Upper lobe of left lung (tissue), 6 donors: ENCODE data around the gene NT5DC2. TPM values are rescaled to one million over a fixed set of nuclear protein-coding genes. Genes with fewer than 3 reads are reported as not detected.

Experiments used
- ATAC-seq, 2 donors: fragments of 200-7000 bp; cut with Tn5 transposase; one replicate each; pipeline ENCODE4 v1.9.1; 2022; ENCODE audit warnings: mild to moderate bottlenecking in 2 of 2, moderate library complexity in 2 of 2; ENCODE audit not compliant: low FRiP score in 2 of 2
- DNase-seq, 2 donors: peaks; one replicate each; pipeline ENCODE4 v3.0.0-alpha.2; 2019 to 2020
- H3K27ac ChIP-seq, 4 donors: fragments of 200-600 bp; sonication (generic); one replicate each; pipeline ENCODE4 v1.5.1; 2016 to 2019
- H3K27me3 ChIP-seq, 4 donors: fragments of 200-600 bp; sonication (generic); one replicate each; pipeline ENCODE4 v1.5.1; 2017 to 2019
- H3K36me3 ChIP-seq, 4 donors: fragments of 200-600 bp; sonication (generic); one replicate each; pipeline ENCODE4 v1.5.1; 2016 to 2019
- H3K4me1 ChIP-seq, 4 donors: fragments of 200-600 bp; sonication (generic); one replicate each; pipeline ENCODE4 v1.5.1; 2018 to 2019
- H3K4me3 ChIP-seq, 4 donors: fragments of 200-600 bp; sonication (generic); one replicate each; pipeline ENCODE4 v1.5.1; 2017 to 2019; ENCODE audit warnings: mild to moderate bottlenecking in 2 of 4, moderate library complexity in 1 of 4
- H3K9me3 ChIP-seq, 4 donors: fragments of 200-600 bp; sonication (generic); one replicate each; pipeline ENCODE4 v1.5.1; 2018 to 2019
- EP300 ChIP-seq, 4 donors: sonication (generic); formaldehyde crosslinking; IDR thresholded peaks; one replicate each; pipeline ENCODE4 v1.5.1; 2017; ENCODE audit warnings: antibody characterized with exemption in 4 of 4, control low read depth in 2 of 4
- POLR2A ChIP-seq, 4 donors: fragments of 450-650 bp; IDR thresholded peaks; one replicate each; pipeline ENCODE4 v1.5.1; 2016 to 2017; ENCODE audit warnings: antibody characterized with exemption in 4 of 4, mild to moderate bottlenecking in 2 of 4
- POLR2AphosphoS5 ChIP-seq, 2 donors: sonication (generic); formaldehyde crosslinking; IDR thresholded peaks; one replicate each; pipeline ENCODE4 v1.5.1; 2017; ENCODE audit warnings: antibody characterized with exemption in 2 of 2
- WGBS, 2 donors: methylation state at CpG; one replicate each; pipeline ENCODE4 v1.1.5; 2017 to 2018; 5-methylcytosine and 5-hydroxymethylcytosine counted together
- total RNA-seq, 6 donors: library from RNA; depleted of rRNA in 4 of 6; stranded (reverse); fragments of >200 nt in 4 of 6; gene quantifications; one replicate each; pipeline versions ENCODE4 v1.1.0 to v1.2.1, GENCODE V29; 2016 to 2021
- TF ChIP-seq, protein P1 (sequence below), 6 experiments: fragments of 450-650 bp in 4 of 6; fragments of 200-600 bp in 2 of 6; sonication (generic) in 2 of 6; IDR thresholded peaks; one replicate each; pipeline ENCODE4 v1.5.1; 2016 to 2019; ENCODE audit warnings: antibody characterized with exemption in 6 of 6
- donor health status: DM: no; HTN: no; CAD: no; lungs with moderate emphysema.
- donor health status: DM: no; HTN: yes; CAD: no; lungs with severe emphysema.

Gene NT5DC2
- total RNA-seq, 6 donors from 2014 or later, result 27.3 to 113 (median 46.2) TPM

- TF ChIP-seq, protein P1, sequence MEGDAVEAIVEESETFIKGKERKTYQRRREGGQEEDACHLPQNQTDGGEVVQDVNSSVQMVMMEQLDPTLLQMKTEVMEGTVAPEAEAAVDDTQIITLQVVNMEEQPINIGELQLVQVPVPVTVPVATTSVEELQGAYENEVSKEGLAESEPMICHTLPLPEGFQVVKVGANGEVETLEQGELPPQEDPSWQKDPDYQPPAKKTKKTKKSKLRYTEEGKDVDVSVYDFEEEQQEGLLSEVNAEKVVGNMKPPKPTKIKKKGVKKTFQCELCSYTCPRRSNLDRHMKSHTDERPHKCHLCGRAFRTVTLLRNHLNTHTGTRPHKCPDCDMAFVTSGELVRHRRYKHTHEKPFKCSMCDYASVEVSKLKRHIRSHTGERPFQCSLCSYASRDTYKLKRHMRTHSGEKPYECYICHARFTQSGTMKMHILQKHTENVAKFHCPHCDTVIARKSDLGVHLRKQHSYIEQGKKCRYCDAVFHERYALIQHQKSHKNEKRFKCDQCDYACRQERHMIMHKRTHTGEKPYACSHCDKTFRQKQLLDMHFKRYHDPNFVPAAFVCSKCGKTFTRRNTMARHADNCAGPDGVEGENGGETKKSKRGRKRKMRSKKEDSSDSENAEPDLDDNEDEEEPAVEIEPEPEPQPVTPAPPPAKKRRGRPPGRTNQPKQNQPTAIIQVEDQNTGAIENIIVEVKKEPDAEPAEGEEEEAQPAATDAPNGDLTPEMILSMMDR (IDR thresholded peaks at IDR 0.05), result peak in 4 of 6 experiments; percentile 15 to 47 (median 42)
- no peak for TF ChIP-seq EP300 (IDR thresholded peaks at IDR 0.05)
- Histone ChIP-seq H3K9me3 (no peaks in the 10 kb centered on the region), H3K36me3 (peaks cover 28 to 93% (median 81%) of the 10 kb centered on the region in 4 donors), H3K4me3 (no peak overlapping the region), H3K27ac (no peak overlapping the region), H3K27me3 (no peaks in the 10 kb centered on the region), H3K4me1 (peaks cover 4 to 10% (median 9%) of the 10 kb centered on the region in 4 donors)
- WGBS, 2 donors, result 85 to 91% methylated on average over 22 to 23 of the region's 23 CpGs
- no peak for DNase-seq
- no peak for ATAC-seq
Observed at GRCh38 chr3:52481819-52482521, 51.7 kb downstream of the NT5DC2 start.

DNA sequence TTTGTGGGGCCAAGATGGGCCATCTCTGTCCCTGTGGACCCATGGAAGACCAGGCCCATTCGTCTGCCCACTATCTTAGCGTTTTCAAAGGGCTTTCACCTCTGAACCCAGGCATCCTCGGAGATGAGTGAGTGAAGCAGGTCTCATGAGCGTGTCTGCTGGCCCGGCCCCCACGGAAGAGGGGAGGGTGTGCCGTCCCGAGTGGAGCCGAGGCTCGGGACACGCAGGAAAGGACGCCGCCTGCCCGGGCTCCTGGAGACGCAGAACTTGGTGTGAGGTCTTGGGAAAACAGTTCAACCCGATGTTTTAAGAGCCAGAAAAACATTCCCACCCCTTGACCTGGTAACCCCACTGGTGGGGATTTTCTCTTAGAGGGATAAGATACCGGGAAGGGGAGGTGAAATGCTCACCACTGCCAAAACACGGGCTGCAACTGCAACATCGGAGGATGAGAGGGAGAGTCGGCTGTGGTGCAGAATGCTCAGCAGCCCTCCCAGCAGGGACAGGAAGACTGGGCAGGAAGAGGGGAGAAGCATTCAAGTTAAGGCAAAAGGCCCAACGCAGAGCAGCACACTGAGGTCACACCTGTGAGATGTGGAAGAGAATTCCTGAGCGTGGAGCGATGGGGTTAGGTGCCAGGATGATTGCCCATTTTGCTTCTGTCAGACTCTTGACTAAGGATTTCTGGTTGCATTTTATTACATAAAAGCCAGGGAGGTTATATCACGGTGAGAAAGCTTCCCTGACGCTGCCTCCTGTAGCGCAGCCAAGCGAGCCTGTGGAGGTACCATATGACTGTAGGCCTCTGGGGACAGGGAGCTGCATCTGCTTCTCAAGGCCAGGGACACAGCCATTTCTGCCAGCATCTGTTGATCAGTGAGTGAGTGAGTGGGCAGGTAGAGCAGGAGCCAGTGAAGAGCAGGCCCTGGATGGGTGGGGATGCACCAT, 52.6 kb downstream of the NT5DC2 start:
- TF ChIP-seq EP300 (IDR thresholded peaks at IDR 0.05) (no peak), POLR2AphosphoS5 (IDR thresholded peaks at IDR 0.05) (no peak), POLR2A (IDR thresholded peaks at IDR 0.05) (no peak)
- TF ChIP-seq, protein P1 (IDR thresholded peaks at IDR 0.05), result no peak
- ATAC-seq (no peak), DNase-seq (peak in 1 of 2 donors; percentile 68)
- H3K36me3 ChIP-seq, result peaks cover 24 to 93% (median 79%) of the 10 kb centered on the region in 4 donors
- no peak overlapping the region for H3K4me3 ChIP-seq
- H3K27ac ChIP-seq, result peak overlapping the region in 1 of 4 donors; percentile 9
- peaks cover 4 to 16% (median 9%) of the 10 kb centered on the region in 4 donors for H3K4me1 ChIP-seq
- no peaks in the 10 kb centered on the region for H3K9me3 ChIP-seq
- no peaks in the 10 kb centered on the region for H3K27me3 ChIP-seq
- 88 to 89% methylated on average over 22 to 26 of the region's 27 CpGs for WGBS, 2 donors

DNA sequence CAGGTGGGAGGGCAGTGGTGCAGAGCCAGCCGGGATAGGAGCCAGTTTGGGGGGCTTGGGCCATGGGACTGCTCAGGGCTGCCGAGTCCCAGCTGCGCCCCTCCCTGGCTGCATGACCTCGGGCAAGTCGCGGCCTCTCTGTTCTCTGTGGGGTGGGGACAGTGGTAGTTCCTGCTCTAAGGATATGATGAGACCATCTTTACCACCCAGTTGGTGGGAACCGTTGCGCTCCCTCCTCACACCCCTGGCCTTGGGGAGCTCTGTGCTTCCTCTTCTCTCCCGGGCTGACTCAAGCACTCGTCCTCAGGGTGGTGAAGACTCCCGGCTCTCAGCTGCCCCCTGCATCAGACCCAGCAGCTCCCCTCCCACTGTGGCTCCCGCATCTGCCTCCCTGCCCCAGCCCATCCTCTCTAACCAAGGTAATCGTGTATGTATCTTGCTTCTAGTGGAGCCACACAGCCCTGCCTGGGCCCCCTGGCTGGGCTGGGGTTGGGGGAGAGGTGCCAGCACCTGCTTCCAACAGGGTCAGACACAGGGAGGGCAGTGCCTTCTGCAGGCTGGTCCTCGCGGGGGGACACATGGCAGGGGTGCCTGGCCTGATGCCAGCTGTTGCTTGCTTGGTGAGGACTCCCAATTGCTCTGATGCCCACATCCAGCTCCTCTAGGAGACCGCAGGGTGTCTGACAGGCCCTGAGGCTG, 53.6 kb downstream of the NT5DC2 start:
- WGBS, 2 donors, result 80 to 83% methylated on average over 12 to 15 of the region's 16 CpGs
- Histone ChIP-seq H3K36me3 (peaks cover 27 to 93% (median 82%) of the 10 kb centered on the region in 4 donors), H3K4me1 (peaks cover 11 to 25% (median 15%) of the 10 kb centered on the region in 4 donors), H3K4me3 (no peak overlapping the region), H3K27ac (peak overlapping the region in 1 of 4 donors; percentile 9), H3K27me3 (no peaks in the 10 kb centered on the region), H3K9me3 (no peaks in the 10 kb centered on the region)
- TF ChIP-seq, protein P1 (IDR thresholded peaks at IDR 0.05), result no peak
- TF ChIP-seq EP300 (IDR thresholded peaks at IDR 0.05) (no peak), POLR2AphosphoS5 (IDR thresholded peaks at IDR 0.05) (no peak), POLR2A (IDR thresholded peaks at IDR 0.05) (no peak)
- ATAC-seq (no peak), DNase-seq (peak in 1 of 2 donors; percentile 54)

GRCh38 chr3:52479037-52479876, 54.4 kb downstream of the NT5DC2 start:
- 94 to 97% methylated on average over 4 to 7 of the region's 7 CpGs for WGBS, 2 donors
- ATAC-seq, result no peak

More at GRCh38 chr3:52479037-52479876, 54.4 kb downstream of the NT5DC2 start:
- no peak for DNase-seq
- Histone ChIP-seq H3K4me1 (peaks cover 6 to 17% (median 11%) of the 10 kb centered on the region in 4 donors), H3K27ac (no peak overlapping the region), H3K36me3 (peaks cover 27 to 94% (median 86%) of the 10 kb centered on the region in 4 donors), H3K4me3 (no peak overlapping the region), H3K9me3 (no peaks in the 10 kb centered on the region), H3K27me3 (no peaks in the 10 kb centered on the region)
- TF ChIP-seq POLR2A (IDR thresholded peaks at IDR 0.05) (no peak), EP300 (IDR thresholded peaks at IDR 0.05) (no peak), POLR2AphosphoS5 (IDR thresholded peaks at IDR 0.05) (no peak)
- TF ChIP-seq, protein P1 (IDR thresholded peaks at IDR 0.05), result no peak
